Coronary artery (tissue), 2 donors: ENCODE results near the gene UBASH3A.

Experiments used
- DNase-seq: peaks from one replicate; pipeline ENCODE4 v3.0.0-alpha.2; 2017; ENCODE audit warnings: low spot score
- H3K27ac ChIP-seq, 2 donors: fragments of 200-600 bp; sonication (generic); one replicate each; pipeline ENCODE4 v1.5.1; 2016 to 2019
- H3K4me3 ChIP-seq: fragments of 200-600 bp; sonication (generic); 2 replicates; pipeline ENCODE4 v1.5.1; 2016; ENCODE audit warnings: mild to moderate bottlenecking, moderate library complexity
- CTCF ChIP-seq: fragments of 200-600 bp; sonication (generic); IDR thresholded peaks from one replicate; pipeline ENCODE4 v1.5.1; 2019; ENCODE audit warnings: antibody characterized with exemption

Gene UBASH3A

GRCh38 chr21:42379426-42380215 is 24.1 kb upstream of the UBASH3A start:
- no peak overlapping the region for H3K4me3 ChIP-seq
- TF ChIP-seq CTCF = no peak
- H3K27ac ChIP-seq = no peak overlapping the region
- DNase-seq = no peak

GRCh38 chr21:42381347-42381984 is 22.2 kb upstream of the UBASH3A start:
- no peak for TF ChIP-seq CTCF
- no peak for DNase-seq
- Histone ChIP-seq H3K4me3 (no peak overlapping the region), H3K27ac (no peak overlapping the region)

GRCh38 chr21:42382915-42383314 is 20.8 kb upstream of the UBASH3A start:
- Histone ChIP-seq H3K27ac (no peak overlapping the region), H3K4me3 (no peak overlapping the region)
- no peak for TF ChIP-seq CTCF
- DNase-seq = no peak

GRCh38 chr21:42383331-42383730 is 20.4 kb upstream of the UBASH3A start:
- no peak overlapping the region for H3K4me3 ChIP-seq
- no peak for TF ChIP-seq CTCF
- DNase-seq = no peak
- H3K27ac ChIP-seq = no peak overlapping the region

- no peak for TF ChIP-seq CTCF
- Histone ChIP-seq H3K4me3 (no peak overlapping the region), H3K27ac (no peak overlapping the region)
- no peak for DNase-seq
Observed at GRCh38 chr21:42384156-42384945, 19.4 kb upstream of the UBASH3A start.

GRCh38 chr21:42384989-42385388 is 18.7 kb upstream of the UBASH3A start:
- no peak overlapping the region for H3K4me3 ChIP-seq
- H3K27ac ChIP-seq = no peak overlapping the region
- no peak for DNase-seq
- no peak for TF ChIP-seq CTCF
